BE2C (cell line): Measurements from ENCODE around the gene USB1.

ENCODE experiments used
- DNase-seq: peaks from one replicate; pipeline ENCODE4 v3.0.0-alpha.2; 2020
- H3K27me3 ChIP-seq: fragments of 250-450 bp; sonication (Bioruptor Pico); 2 replicates; pipeline ENCODE4 v1.5.1; 2020; ENCODE audit warnings: mild to moderate bottlenecking
- H3K36me3 ChIP-seq: fragments of 250-450 bp; sonication (Bioruptor Pico); 2 replicates; pipeline ENCODE4 v1.5.1; 2020; ENCODE audit warnings: mild to moderate bottlenecking
- H3K4me1 ChIP-seq: fragments of 250-450 bp; sonication (Bioruptor Pico); 2 replicates; pipeline ENCODE4 v1.5.1; 2020
- H3K4me3 ChIP-seq: 2 replicates; pipeline ENCODE4 v1.5.1; 2011; ENCODE audit warnings: low read depth, low read length
- H3K9me3 ChIP-seq: fragments of 250-450 bp; sonication (Bioruptor Pico); 2 replicates; pipeline ENCODE4 v1.5.1; 2020
- CTCF ChIP-seq: IDR thresholded peaks from 2 replicates; pipeline ENCODE4 v1.5.1; 2012; ENCODE audit warnings: mild to moderate bottlenecking, low read depth, low read length

USB1 gene

GRCh38 chr16:58029410-58029809 is 28.2 kb downstream of the USB1 start:
- Histone ChIP-seq H3K9me3 (no peaks in the 10 kb centered on the region), H3K27me3 (peaks cover 31% of the 10 kb centered on the region), H3K4me1 (peaks cover 20% of the 10 kb centered on the region), H3K36me3 (no peaks in the 10 kb centered on the region), H3K4me3 (no peak overlapping the region)
- TF ChIP-seq CTCF: no peak
- DNase-seq: no peak

- H3K4me1 ChIP-seq: peaks cover 21% of the 10 kb centered on the region
- H3K27me3 ChIP-seq: peaks cover 23% of the 10 kb centered on the region
- no peak for TF ChIP-seq CTCF
- H3K9me3 ChIP-seq: no peaks in the 10 kb centered on the region
- H3K36me3 ChIP-seq: no peaks in the 10 kb centered on the region
- H3K4me3 ChIP-seq: no peak overlapping the region
- no peak for DNase-seq
Observed at GRCh38 chr16:58030136-58030840, 29.1 kb downstream of the USB1 start.

- Histone ChIP-seq H3K4me3 (no peak overlapping the region), H3K4me1 (peaks cover 26% of the 10 kb centered on the region), H3K36me3 (no peaks in the 10 kb centered on the region), H3K27me3 (peaks cover 13% of the 10 kb centered on the region), H3K9me3 (no peaks in the 10 kb centered on the region)
- no peak for DNase-seq
- no peak for TF ChIP-seq CTCF
Observed at GRCh38 chr16:58031016-58031800, 30.0 kb downstream of the USB1 start.

GRCh38 chr16:58032710-58033293 is 31.6 kb downstream of the USB1 start:
- peak overlapping the region; percentile 21 for H3K4me3 ChIP-seq
- no peak for TF ChIP-seq CTCF
- no peaks in the 10 kb centered on the region for H3K36me3 ChIP-seq
- H3K27me3 ChIP-seq: no peaks in the 10 kb centered on the region; the same call in 1 of the 2 replicates
- no peaks in the 10 kb centered on the region for H3K9me3 ChIP-seq
- peaks cover 26% of the 10 kb centered on the region for H3K4me1 ChIP-seq
- DNase-seq: peak; percentile 93

- Histone ChIP-seq H3K27me3 (no peaks in the 10 kb centered on the region), H3K4me3 (no peak overlapping the region), H3K36me3 (no peaks in the 10 kb centered on the region), H3K9me3 (no peaks in the 10 kb centered on the region), H3K4me1 (peaks cover 26% of the 10 kb centered on the region)
- DNase-seq: no peak
- TF ChIP-seq CTCF: no peak
Observed at GRCh38 chr16:58034128-58034685, 33.0 kb downstream of the USB1 start.
